H9 (cell line): ENCODE measurements around the gene TM7SF3. TPM values are rescaled to one million over a fixed set of nuclear protein-coding genes. Genes with fewer than 3 reads are reported as not detected.
"Not testable (repeated sequence)": the region's sequence is repeated elsewhere in the genome, so short reads cannot be mapped to it uniquely, and the experiment has no call there.

Source experiments
- DNase-seq: peaks from one replicate; pipeline ENCODE4 v3.0.0-alpha.2; 2017
- H2AFZ ChIP-seq: one replicate; pipeline ENCODE4 v1.6.1; 2013; ENCODE audit warnings: mild to moderate bottlenecking, low read length, control low read depth, moderate library complexity
- H2AK5ac ChIP-seq: 2 replicates; pipeline ENCODE4 v1.6.1; 2013; ENCODE audit warnings: low read length, control low read depth, mixed read lengths; ENCODE audit not compliant: insufficient read length
- H2BK120ac ChIP-seq: one replicate; pipeline ENCODE4 v1.6.1; 2013; ENCODE audit warnings: low read depth, mild to moderate bottlenecking, low read length, control low read depth, inconsistent platforms; ENCODE audit not compliant: poor library complexity, severe bottlenecking
- H2BK12ac ChIP-seq: 2 replicates; pipeline ENCODE4 v1.6.1; 2013; ENCODE audit warnings: low read length, control low read depth, mixed read lengths, low read depth; ENCODE audit not compliant: insufficient read length
- H2BK15ac ChIP-seq: 2 replicates; pipeline ENCODE4 v1.6.1; 2013; ENCODE audit warnings: low read depth, low read length, control low read depth
- H2BK20ac ChIP-seq: one replicate; pipeline ENCODE4 v1.6.1; 2013; ENCODE audit warnings: low read depth, mild to moderate bottlenecking, low read length, control low read depth, inconsistent platforms; ENCODE audit not compliant: poor library complexity, severe bottlenecking
- H2BK5ac ChIP-seq: 2 replicates; pipeline ENCODE4 v1.6.1; 2013; ENCODE audit warnings: low read length, control low read depth, mixed read lengths; ENCODE audit not compliant: insufficient read length
- H3K14ac ChIP-seq: 2 replicates; pipeline ENCODE4 v1.6.1; 2013; ENCODE audit warnings: low read length, control low read depth; ENCODE audit not compliant: insufficient read depth
- H3K18ac ChIP-seq: 2 replicates; pipeline ENCODE4 v1.6.1; 2013; ENCODE audit warnings: low read depth, mild to moderate bottlenecking, mixed read lengths, low read length, control low read depth; ENCODE audit not compliant: insufficient read length
- H3K23ac ChIP-seq: 2 replicates; pipeline ENCODE4 v1.6.1; 2013; ENCODE audit warnings: low read length, control low read depth, mixed read lengths, low read depth; ENCODE audit not compliant: insufficient read length
- H3K23me2 ChIP-seq: 2 replicates; pipeline ENCODE4 v1.6.1; 2013; ENCODE audit warnings: low read depth, mild to moderate bottlenecking, mixed read lengths, low read length, control low read depth; ENCODE audit not compliant: insufficient read length, poor library complexity, severe bottlenecking
- H3K27ac ChIP-seq: 2 replicates; pipeline ENCODE4 v1.5.1; 2013; ENCODE audit warnings: low read length, control low read depth, mixed read lengths, low read depth; ENCODE audit not compliant: insufficient read length
- H3K27me3 ChIP-seq: 2 replicates; pipeline ENCODE4 v1.6.1; 2013; ENCODE audit warnings: low read length, control low read depth, inconsistent platforms; ENCODE audit not compliant: insufficient read depth
- H3K4ac ChIP-seq: 2 replicates; pipeline ENCODE4 v1.6.1; 2013; ENCODE audit warnings: low read depth, mild to moderate bottlenecking, control low read depth, inconsistent platforms, low read length, moderate library complexity
- H3K4me1 ChIP-seq: 2 replicates; pipeline ENCODE4 v1.6.1; 2013; ENCODE audit warnings: low read length, control low read depth, inconsistent platforms; ENCODE audit not compliant: insufficient read depth
- H3K4me2 ChIP-seq: 2 replicates; pipeline ENCODE4 v1.6.1; 2013; ENCODE audit warnings: low read length, control low read depth, mixed read lengths; ENCODE audit not compliant: insufficient read length, insufficient read depth
- H3K56ac ChIP-seq: 2 replicates; pipeline ENCODE4 v1.6.1; 2013; ENCODE audit warnings: low read depth, mild to moderate bottlenecking, mixed read lengths, low read length, control low read depth; ENCODE audit not compliant: insufficient read length
- H3K79me1 ChIP-seq: 2 replicates; pipeline ENCODE4 v1.6.1; 2013; ENCODE audit warnings: low read depth, mild to moderate bottlenecking, moderate library complexity, low read length, control low read depth, inconsistent platforms; ENCODE audit not compliant: insufficient read depth, poor library complexity, severe bottlenecking
- H3K79me2 ChIP-seq: 2 replicates; pipeline ENCODE4 v1.6.1; 2013; ENCODE audit warnings: low read length, control low read depth, inconsistent platforms; ENCODE audit not compliant: insufficient read depth
- H3K9ac ChIP-seq: 2 replicates; pipeline ENCODE4 v1.6.1; 2013; ENCODE audit warnings: low read length, control low read depth, mixed read lengths; ENCODE audit not compliant: insufficient read length; ENCODE audit errors: extremely low read depth
- H3K9me3 ChIP-seq: one replicate; pipeline ENCODE4 v1.6.1; 2013; ENCODE audit warnings: low read depth, low read length, inconsistent platforms; ENCODE audit not compliant: control insufficient read depth
- H3T11ph ChIP-seq: one replicate; pipeline ENCODE4 v1.6.1; 2013; ENCODE audit warnings: mild to moderate bottlenecking, low read length, control low read depth, inconsistent platforms
- H4K20me1 ChIP-seq: one replicate; pipeline ENCODE4 v1.6.1; 2013; ENCODE audit not compliant: control insufficient read depth, insufficient read length, insufficient read depth
- H4K5ac ChIP-seq: 2 replicates; pipeline ENCODE4 v1.6.1; 2013; ENCODE audit warnings: low read depth, mild to moderate bottlenecking, mixed read lengths, low read length, control low read depth; ENCODE audit not compliant: insufficient read length
- H4K8ac ChIP-seq: replicated peaks from 2 replicates; pipeline ENCODE4 v1.6.1; 2013; ENCODE audit warnings: low read length, control low read depth, mixed read lengths, low read depth; ENCODE audit not compliant: insufficient read length
- H4K91ac ChIP-seq: 2 replicates; pipeline ENCODE4 v1.6.1; 2013; ENCODE audit warnings: low read depth, mild to moderate bottlenecking, moderate library complexity, mixed read lengths, low read length, control low read depth; ENCODE audit not compliant: insufficient read length
- H3K27ac Mint-ChIP-seq, 3 experiments: 2 replicates in 2 of 3; 3 replicates in 1 of 3; pipeline ENCODE4 v1.8.0; 2020 to 2021; ENCODE audit warnings: mixed read lengths in 3 of 3, mild to moderate bottlenecking in 1 of 3, moderate library complexity in 1 of 3
- H3K27me3 Mint-ChIP-seq: 2 replicates; pipeline ENCODE4 v1.8.0; 2021; ENCODE audit warnings: low read depth, mild to moderate bottlenecking, moderate library complexity, mixed read lengths
- H3K36me3 Mint-ChIP-seq, 3 experiments: 2 replicates in 2 of 3; 3 replicates in 1 of 3; pipeline ENCODE4 v1.8.0; 2020 to 2021; ENCODE audit warnings: low read depth in 3 of 3, mixed read lengths in 3 of 3; ENCODE audit not compliant: insufficient read depth in 1 of 3
- H3K4me1 Mint-ChIP-seq, 2 experiments: 2 replicates each; pipeline ENCODE4 v1.8.0; 2020; ENCODE audit warnings: mixed read lengths in 2 of 2
- H3K4me3 Mint-ChIP-seq, 2 experiments: 2 replicates in 1 of 2; 3 replicates in 1 of 2; pipeline ENCODE4 v1.8.0; 2020 to 2021; ENCODE audit warnings: mild to moderate bottlenecking in 2 of 2, mixed read lengths in 2 of 2, moderate library complexity in 1 of 2
- H3K9me3 Mint-ChIP-seq, 2 experiments: 2 replicates in 1 of 2; 3 replicates in 1 of 2; pipeline ENCODE4 v1.8.0; 2020; ENCODE audit warnings: mild to moderate bottlenecking in 2 of 2, mixed read lengths in 2 of 2, moderate library complexity in 1 of 2
- WGBS: extraction: QIAGEN DNeasy Blood & Tissue Kit; methylation state at CpG from one replicate; pipeline ENCODE4 v1.1.7; 2013; ENCODE audit warnings: missing lambda C conversion rate, low lambda C conversion rate, mixed read lengths; ENCODE audit not compliant: insufficient read length; ENCODE audit errors: extremely low coverage; 5-methylcytosine and 5-hydroxymethylcytosine counted together
- total RNA-seq: library from RNA; stranded (reverse); gene quantifications from 2 replicates; pipeline ENCODE4 v1.2.1, GENCODE V29; 2021

Gene TM7SF3
- total RNA-seq, 1 experiment from 2014 or later = 74.9 TPM

- not testable (repeated sequence) for H4K91ac ChIP-seq, H3K79me1 ChIP-seq, H3T11ph ChIP-seq, H3K4me1 Mint-ChIP-seq, H3K27ac ChIP-seq, H3K79me2 ChIP-seq, DNase-seq, H3K4ac ChIP-seq, H2BK12ac ChIP-seq, H2AFZ ChIP-seq, H3K27me3 Mint-ChIP-seq, H2BK120ac ChIP-seq, H2BK20ac ChIP-seq, H3K9me3 ChIP-seq, H2BK15ac ChIP-seq, H3K4me1 ChIP-seq, H3K18ac ChIP-seq, H3K23me2 ChIP-seq, H4K20me1 ChIP-seq, H3K4me2 ChIP-seq, H4K5ac ChIP-seq, H2AK5ac ChIP-seq, H3K27ac Mint-ChIP-seq, H3K23ac ChIP-seq, H4K8ac ChIP-seq, H3K14ac ChIP-seq, H3K27me3 ChIP-seq, H2BK5ac ChIP-seq, H3K4me3 Mint-ChIP-seq, H3K56ac ChIP-seq, H3K9ac ChIP-seq
- H3K36me3 Mint-ChIP-seq = peaks cover 21 to 48% (median 43%) of the 10 kb centered on the region in 3 experiments
- peaks cover 21 to 31% of the 10 kb centered on the region in 2 experiments; a peak in 4 of 5 replicates for H3K9me3 Mint-ChIP-seq
- no CpG with 5 or more reads among the region's 4 CpGs for WGBS
Measured at GRCh38 chr12:27040637-27041036, 26.5 kb upstream of the TM7SF3 start.
